ENCODE measurements around the gene HMGN2. TPM values are rescaled to one million over a fixed set of nuclear protein-coding genes. Genes with fewer than 3 reads are reported as not detected.

HMGN2 gene
- polyA plus RNA-seq, 1 donor (not counting 4 experiments of a cell fraction or from before 2014, with no cell fraction given): 130 TPM

GRCh38 chr1:26440259-26440658 is 32.0 kb upstream of the HMGN2 start:
- FAIRE-seq: no peak
- H3K79me2 ChIP-seq (ENCODE audit: control insufficient read depth, insufficient read depth, low read length): no peaks in the 10 kb centered on the region
- dilution Hi-C loops (cut with MboI; ENCODE audit: extremely low pct_ligation_motif_present, low sequenced_read_pairs): no loop called here
- no peak overlapping the region for H3K9ac ChIP-seq (ENCODE audit: control insufficient read depth, extremely low read depth, insufficient read depth, low read length)
- H3K36me3 ChIP-seq (ENCODE audit: control insufficient read depth in 2 of 2, extremely low read depth in 1 of 2, insufficient read depth in 2 of 2, low read length in 2 of 2): peaks cover 33 to 40% of the 10 kb centered on the region in 2 experiments
- no peaks in the 10 kb centered on the region for H3K9me1 ChIP-seq (ENCODE audit: control insufficient read depth, extremely low read depth, insufficient read depth, low read length)
- H3K4me3 ChIP-seq (ENCODE audit: control insufficient read depth in 2 of 3, extremely low read depth in 1 of 3, insufficient read depth in 2 of 3, low read depth in 1 of 3, low read length in 3 of 3): no peak overlapping the region
- H3K4me1 ChIP-seq (ENCODE audit: control insufficient read depth, extremely low read depth, insufficient read depth, low read length): no peaks in the 10 kb centered on the region
- no peaks in the 10 kb centered on the region for H4K20me1 ChIP-seq (ENCODE audit: control insufficient read depth, extremely low read depth, insufficient read depth, low read length)
- DNase-seq (ENCODE audit: low read depth, low spot score): no peak
- H3K27ac ChIP-seq (ENCODE audit: control insufficient read depth, insufficient read depth, low read length): no peak overlapping the region
- no peak overlapping the region for H2AFZ ChIP-seq (ENCODE audit: control insufficient read depth, low read length)
- no peak for TF ChIP-seq CTCF (optimal IDR thresholded peaks at IDR 0.05 in 1 of 3, IDR thresholded peaks at IDR 0.05 in 1 of 3, conservative IDR thresholded peaks at IDR 0.05 in 1 of 3; ENCODE audit: extremely low read depth in 1 of 3, insufficient read depth in 2 of 3, low read length in 3 of 3)
- TF ChIP-seq EZH2 (IDR thresholded peaks at IDR 0.05; ENCODE audit: low read length): no peak
- no peaks in the 10 kb centered on the region for H3K9me3 ChIP-seq (ENCODE audit: control insufficient read depth, low read depth, low read length)
- no peak overlapping the region for H3K4me2 ChIP-seq (ENCODE audit: control insufficient read depth, extremely low read depth, insufficient read depth, low read depth, low read length)
- H3K27me3 ChIP-seq (ENCODE audit: control insufficient read depth, extremely low read depth, insufficient read depth, low read length): no peaks in the 10 kb centered on the region

GRCh38 chr1:26449868-26450267 is 22.4 kb upstream of the HMGN2 start:
- TF ChIP-seq EZH2 (IDR thresholded peaks at IDR 0.05; ENCODE audit: low read length): no peak
- TF ChIP-seq CTCF (optimal IDR thresholded peaks at IDR 0.05 in 1 of 3, IDR thresholded peaks at IDR 0.05 in 1 of 3, conservative IDR thresholded peaks at IDR 0.05 in 1 of 3; ENCODE audit: extremely low read depth in 1 of 3, insufficient read depth in 2 of 3, low read length in 3 of 3): no peak
- Histone ChIP-seq H3K36me3 (ENCODE audit: control insufficient read depth in 2 of 2, extremely low read depth in 1 of 2, insufficient read depth in 2 of 2, low read length in 2 of 2) (peaks cover 18 to 44% of the 10 kb centered on the region in 2 experiments), H3K9me1 (ENCODE audit: control insufficient read depth, extremely low read depth, insufficient read depth, low read length) (no peaks in the 10 kb centered on the region), H3K9me3 (ENCODE audit: control insufficient read depth, low read depth, low read length) (no peaks in the 10 kb centered on the region), H3K4me2 (ENCODE audit: control insufficient read depth, extremely low read depth, insufficient read depth, low read depth, low read length) (no peak overlapping the region), H2AFZ (ENCODE audit: control insufficient read depth, low read length) (no peak overlapping the region), H3K79me2 (ENCODE audit: control insufficient read depth, insufficient read depth, low read length) (no peaks in the 10 kb centered on the region), H3K4me3 (ENCODE audit: control insufficient read depth in 2 of 3, extremely low read depth in 1 of 3, insufficient read depth in 2 of 3, low read depth in 1 of 3, low read length in 3 of 3) (no peak overlapping the region), H4K20me1 (ENCODE audit: control insufficient read depth, extremely low read depth, insufficient read depth, low read length) (no peaks in the 10 kb centered on the region), H3K27ac (ENCODE audit: control insufficient read depth, insufficient read depth, low read length) (no peak overlapping the region), H3K9ac (ENCODE audit: control insufficient read depth, extremely low read depth, insufficient read depth, low read length) (no peak overlapping the region), H3K4me1 (ENCODE audit: control insufficient read depth, extremely low read depth, insufficient read depth, low read length) (no peaks in the 10 kb centered on the region), H3K27me3 (ENCODE audit: control insufficient read depth, extremely low read depth, insufficient read depth, low read length) (no peaks in the 10 kb centered on the region)
- no peak for FAIRE-seq
- DNase-seq (ENCODE audit: low read depth, low spot score): no peak
- dilution Hi-C loops (cut with MboI; ENCODE audit: extremely low pct_ligation_motif_present, low sequenced_read_pairs): no loop called here
